Ascending aorta (tissue), 2 donors: Measurements from ENCODE around the gene GTSE1. TPM values are rescaled to one million over a fixed set of nuclear protein-coding genes. Genes with fewer than 3 reads are reported as not detected.

ENCODE experiments used
- DNase-seq, 2 donors: peaks; one replicate each; pipeline ENCODE4 v3.0.0-alpha.2; 2019; ENCODE audit warnings: low spot score in 2 of 2
- H3K27ac ChIP-seq, 2 donors: fragments of 200-600 bp; sonication (generic); one replicate each; pipeline ENCODE4 v1.5.1; 2016 to 2017; ENCODE audit warnings: mild to moderate bottlenecking in 1 of 2
- H3K27me3 ChIP-seq: fragments of 200-600 bp; sonication (generic); one replicate; pipeline ENCODE4 v1.5.1; 2017
- H3K36me3 ChIP-seq, 2 donors: fragments of 200-600 bp; sonication (generic); one replicate each; pipeline ENCODE4 v1.5.1; 2016
- H3K4me1 ChIP-seq, 2 donors: fragments of 200-600 bp; sonication (generic); one replicate each; pipeline ENCODE4 v1.5.1; 2016 to 2017; ENCODE audit warnings: mild to moderate bottlenecking in 1 of 2
- H3K4me3 ChIP-seq, 2 donors: fragments of 200-600 bp; sonication (generic); one replicate each; pipeline ENCODE4 v1.5.1; 2016 to 2017; ENCODE audit warnings: mild to moderate bottlenecking in 1 of 2
- H3K9me3 ChIP-seq, 2 donors: fragments of 200-600 bp; sonication (generic); one replicate each; pipeline ENCODE4 v1.5.1; 2016
- CTCF ChIP-seq, 3 experiments: fragments of 200-600 bp in 2 of 3; fragments of 450-650 bp in 1 of 3; sonication (generic) in 2 of 3; IDR thresholded peaks; one replicate each; pipeline ENCODE4 v1.5.1; 2016 to 2019; ENCODE audit warnings: antibody characterized with exemption in 3 of 3, mild to moderate bottlenecking in 1 of 3, moderate library complexity in 1 of 3
- intact Hi-C: fragments of 100-400 bp; cut with DNase I; formaldehyde crosslinking; loops from one replicate; pipeline ENCODE4 v1.15.1; 2023
- total RNA-seq: library from RNA; depleted of rRNA; stranded (reverse); fragments of >200 nt; gene quantifications from one replicate; pipeline ENCODE4 v1.1.0, GENCODE V29; 2016

GTSE1 gene
- total RNA-seq, 1 donor from 2014 or later, result not detected

- no peak for TF ChIP-seq CTCF (IDR thresholded peaks at IDR 0.05)
- Histone ChIP-seq H3K36me3 (peaks cover 28 to 76% of the 10 kb centered on the region in 2 donors), H3K4me3 (no peak overlapping the region), H3K27ac (no peak overlapping the region), H3K9me3 (no peaks in the 10 kb centered on the region), H3K27me3 (no peaks in the 10 kb centered on the region), H3K4me1 (no peaks in the 10 kb centered on the region)
- intact Hi-C loops, result no loop called here
- DNase-seq, result no peak
These were observed 6.4 kb upstream of the GTSE1 start for GRCh38 chr22:46290121-46290842.

GRCh38 chr22:46290843-46291785, 5.6 kb upstream of the GTSE1 start:
- TF ChIP-seq CTCF (IDR thresholded peaks at IDR 0.05), result no peak
- Histone ChIP-seq H3K36me3 (peaks cover 21 to 69% of the 10 kb centered on the region in 2 donors), H3K9me3 (no peaks in the 10 kb centered on the region), H3K4me3 (no peak overlapping the region), H3K27ac (no peak overlapping the region), H3K4me1 (peaks cover 0 to 6% of the 10 kb centered on the region in 2 donors), H3K27me3 (no peaks in the 10 kb centered on the region)
- intact Hi-C loops, result no loop called here
- no peak for DNase-seq

- no peak for DNase-seq
- Histone ChIP-seq H3K27me3 (no peaks in the 10 kb centered on the region), H3K9me3 (no peaks in the 10 kb centered on the region), H3K4me3 (no peak overlapping the region), H3K27ac (no peak overlapping the region), H3K4me1 (peaks cover 0 to 12% of the 10 kb centered on the region in 2 donors), H3K36me3 (peaks cover 18 to 58% of the 10 kb centered on the region in 2 donors)
- intact Hi-C loops, result no loop called here
- no peak for TF ChIP-seq CTCF (IDR thresholded peaks at IDR 0.05)
These were observed 4.5 kb upstream of the GTSE1 start for GRCh38 chr22:46292173-46292572.

- H3K27me3 ChIP-seq, result no peaks in the 10 kb centered on the region
- intact Hi-C loops, result no loop called here
- TF ChIP-seq CTCF (IDR thresholded peaks at IDR 0.05), result no peak
- H3K4me3 ChIP-seq, result no peak overlapping the region
- H3K36me3 ChIP-seq, result peaks cover 18 to 56% of the 10 kb centered on the region in 2 donors
- H3K9me3 ChIP-seq, result no peaks in the 10 kb centered on the region
- no peak overlapping the region for H3K27ac ChIP-seq
- no peak for DNase-seq
- peaks cover 0 to 14% of the 10 kb centered on the region in 2 donors for H3K4me1 ChIP-seq
These were observed 3.9 kb upstream of the GTSE1 start for GRCh38 chr22:46292732-46293131.

- Histone ChIP-seq H3K4me1 (peaks cover 0 to 14% of the 10 kb centered on the region in 2 donors), H3K36me3 (peaks cover 18 to 49% of the 10 kb centered on the region in 2 donors), H3K4me3 (no peak overlapping the region), H3K27ac (peak overlapping the region in 1 of 2 donors; percentile 42), H3K9me3 (no peaks in the 10 kb centered on the region), H3K27me3 (no peaks in the 10 kb centered on the region)
- TF ChIP-seq CTCF (IDR thresholded peaks at IDR 0.05), result no peak
- intact Hi-C loops, result no loop called here
- DNase-seq, result peak in 1 of 2 donors; percentile 76
These were observed 3.0 kb upstream of the GTSE1 start for GRCh38 chr22:46293577-46294260.
